H1 (cell line): ENCODE results near the gene MIA2. TPM values are rescaled to one million over a fixed set of nuclear protein-coding genes. Genes with fewer than 3 reads are reported as not detected.

Source experiments
- ASH2L ChIP-seq: fragments of 200-600, 300-600 bp; sonication (generic); IDR thresholded peaks from one replicate; pipeline ENCODE4 v1.7.1; 2017; ENCODE audit warnings: low read length
- BACH1 ChIP-seq: IDR thresholded peaks from 2 replicates; pipeline ENCODE4 v1.6.1; 2012; ENCODE audit warnings: low read length, improper control_type of control experiment
- BRCA1 ChIP-seq: IDR thresholded peaks from 2 replicates; pipeline ENCODE4 v1.6.1; 2012; ENCODE audit warnings: low read depth, low read length, improper control_type of control experiment
- CHD2 ChIP-seq: IDR thresholded peaks from 2 replicates; pipeline ENCODE4 v1.6.1; 2012; ENCODE audit warnings: low read length, improper control_type of control experiment
- CTBP2 ChIP-seq: IDR thresholded peaks from 2 replicates; pipeline ENCODE4 v1.7.0; 2011; ENCODE audit warnings: borderline replicate concordance, mild to moderate bottlenecking, moderate library complexity, mixed read lengths, low read length; ENCODE audit not compliant: insufficient read depth, insufficient read length
- CTCF ChIP-seq, 3 experiments: IDR thresholded peaks; 1 replicate in 2 of 3; 2 replicates in 1 of 3; pipeline versions ENCODE4 v1.5.1 to v1.6.1; 2011; ENCODE audit warnings: low read length in 3 of 3, mild to moderate bottlenecking in 3 of 3, inconsistent platforms in 2 of 3, low read depth in 1 of 3, moderate library complexity in 1 of 3; ENCODE audit not compliant: insufficient read depth in 1 of 3; ENCODE audit errors: control extremely low read depth in 1 of 3
- EGR1 ChIP-seq: IDR thresholded peaks from 2 replicates; pipeline ENCODE4 v1.6.1; 2011; ENCODE audit warnings: low read depth, low read length, borderline replicate concordance
- GTF2F1 ChIP-seq: IDR thresholded peaks from 2 replicates; pipeline ENCODE4 v1.6.1; 2012; ENCODE audit warnings: low read depth, low read length, improper control_type of control experiment, borderline replicate concordance
- HDAC2 ChIP-seq, 2 experiments: fragments of 300-600 bp in 1 of 2; sonication (generic) in 1 of 2; IDR thresholded peaks; 2 replicates each; pipeline ENCODE4 v1.6.1; 2011 to 2012; ENCODE audit warnings: low read depth in 2 of 2, low read length in 2 of 2, mild to moderate bottlenecking in 2 of 2, moderate library complexity in 2 of 2, borderline replicate concordance in 1 of 2, inconsistent platforms in 1 of 2
- HDAC6 ChIP-seq: IDR thresholded peaks from one replicate; pipeline ENCODE4 v1.7.1; 2012; ENCODE audit warnings: low read depth, mild to moderate bottlenecking, inconsistent platforms, low read length, moderate library complexity
- JUN ChIP-seq: IDR thresholded peaks from 2 replicates; pipeline ENCODE4 v1.6.1; 2011; ENCODE audit warnings: low read depth, mild to moderate bottlenecking, improper control_type of control experiment, low read length
- KDM5A ChIP-seq: fragments of 200-600 bp; IDR thresholded peaks from 2 replicates; pipeline ENCODE4 v1.7.1; 2012; ENCODE audit warnings: mild to moderate bottlenecking, low read length, inconsistent platforms, mixed read lengths
- NANOG ChIP-seq: IDR thresholded peaks from 2 replicates; pipeline ENCODE4 v1.6.1; 2011; ENCODE audit warnings: low read length, low read depth, mild to moderate bottlenecking, inconsistent platforms; ENCODE audit not compliant: insufficient read depth, poor library complexity, severe bottlenecking
- SIRT6 ChIP-seq: IDR thresholded peaks from one replicate; pipeline ENCODE4 v1.7.1; 2012; ENCODE audit warnings: low read length, inconsistent platforms
- SP1 ChIP-seq: IDR thresholded peaks from 2 replicates; pipeline ENCODE4 v1.6.1; 2011; ENCODE audit warnings: low read depth, low read length
- SP4 ChIP-seq: IDR thresholded peaks from 2 replicates; pipeline ENCODE4 v1.6.1; 2012; ENCODE audit warnings: low read length, inconsistent platforms
- SRF ChIP-seq: IDR thresholded peaks from 2 replicates; pipeline ENCODE4 v1.6.1; 2011; ENCODE audit warnings: mild to moderate bottlenecking, low read depth, low read length, moderate library complexity
- TEAD4 ChIP-seq: IDR thresholded peaks from 2 replicates; pipeline ENCODE4 v1.6.1; 2012; ENCODE audit warnings: low read depth, low read length, inconsistent platforms, mixed read lengths
- USF2 ChIP-seq: IDR thresholded peaks from 2 replicates; pipeline ENCODE4 v1.6.1; 2011; ENCODE audit warnings: low read length, improper control_type of control experiment
- YY1 ChIP-seq: IDR thresholded peaks from 2 replicates; pipeline ENCODE4 v1.6.1; 2011; ENCODE audit warnings: low read depth, mild to moderate bottlenecking, low read length
- ZNF274 ChIP-seq: IDR thresholded peaks from 2 replicates; pipeline ENCODE4 v1.7.0; 2012; ENCODE audit warnings: low read length, borderline replicate concordance; ENCODE audit errors: extremely low read depth
- polyA plus RNA-seq, 7 experiments: library from polyadenylated mRNA; depleted of rRNA in 3 of 7; stranded (reverse) in 5 of 7; unstranded in 2 of 7; fragments of >200 nt in 5 of 7; fragments of 200-250 nt in 2 of 7; gene quantifications; 1 replicate in 5 of 7; 2 replicates in 1 of 7; 4 replicates in 1 of 7; pipeline versions ENCODE4 v1.2.1 to v1.2.3, GENCODE V29; 2011 to 2013; ENCODE audit warnings: missing spikeins in 2 of 7, mixed read lengths in 2 of 7
- total RNA-seq: library from RNA; stranded (reverse); fragmentation: NEBNext Ultra II Directional; extraction: Animal tissue kit (Norgen Biotek cat#: 25700); gene quantifications from 2 replicates; pipeline ENCODE4 v1.2.1, GENCODE V29; 2021

The MIA2 gene
- total and polyA plus RNA-seq, 2 of the 8 experiments (the other 6 are each of a cell fraction or from before 2014, with no cell fraction given): 10.1 to 15.0 TPM

- TF ChIP-seq TEAD4: peak; percentile 74; the same call in 1 of the 2 replicates
- TF ChIP-seq NANOG: no peak
- TF ChIP-seq CTBP2: no peak
- TF ChIP-seq YY1: peak; percentile 53; the same call in 1 of the 2 replicates
- TF ChIP-seq CTCF (IDR thresholded peaks at IDR 0.05; ENCODE audit: control extremely low read depth in 1 of 3, insufficient read depth in 1 of 3, low read depth in 1 of 3, low read length in 3 of 3): peak in 1 of 3 experiments; percentile 5; a peak in 1 of 4 replicates
- no peak for TF ChIP-seq BRCA1
- TF ChIP-seq HDAC2 (IDR thresholded peaks at IDR 0.05; ENCODE audit: borderline replicate concordance in 1 of 2, low read depth in 2 of 2, low read length in 2 of 2): peak; percentile 42 to 78; a peak in 1 of 4 replicates
- TF ChIP-seq JUN: no peak
- no peak for TF ChIP-seq CHD2
- TF ChIP-seq SIRT6: no peak
- no peak for TF ChIP-seq KDM5A
- TF ChIP-seq USF2: no peak
- no peak for TF ChIP-seq EGR1
- TF ChIP-seq GTF2F1: no peak
- no peak for TF ChIP-seq SRF
- peak; percentile 64; the same call in 1 of the 2 replicates for TF ChIP-seq BACH1
- peak; percentile 93 for TF ChIP-seq ASH2L
- TF ChIP-seq HDAC6: no peak
- TF ChIP-seq SP4: no peak
- peak; percentile 63; the same call in 1 of the 2 replicates for TF ChIP-seq SP1
- no peak for TF ChIP-seq ZNF274
Observed at GRCh38 chr14:39432619-39433451, 199.1 kb downstream of the MIA2 start (continued).
